ENCODE results near the gene KLHDC9.

KLHDC9 gene

DNA sequence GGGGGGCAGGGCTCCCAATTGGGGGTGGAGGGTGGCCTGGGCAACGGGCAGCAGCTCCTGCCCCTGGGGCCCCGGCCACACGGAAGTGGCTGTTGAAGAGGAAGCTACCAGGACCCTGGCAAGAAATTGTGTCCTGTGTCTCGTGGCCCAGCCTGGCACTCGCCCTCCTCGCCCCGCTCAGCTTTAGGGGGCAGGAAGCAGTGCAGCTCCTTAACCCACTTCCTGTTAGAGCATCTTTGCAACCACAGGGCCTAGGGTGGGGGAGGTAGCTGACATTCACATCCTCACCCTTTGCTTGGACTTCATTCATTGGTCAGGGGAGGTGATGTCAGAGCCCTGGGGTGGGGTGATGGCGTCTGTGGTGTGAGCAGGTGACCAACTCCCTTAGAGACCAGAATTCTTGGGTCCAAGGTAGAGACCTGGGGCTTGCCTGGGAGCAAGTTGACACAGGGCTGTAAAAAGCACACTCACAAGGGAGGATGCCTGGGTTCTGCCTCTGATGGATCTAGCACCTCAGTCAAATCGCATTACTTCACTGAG lies 28.4 kb upstream of the KLHDC9 start, which contains the start of gene ARHGAP30:
TSS of gene ARHGAP30 (minus strand) at position 161 of the 540 bp plus-strand sequence. CDS start 267 bp downstream, outside the sequence.
- TF ChIP-seq POLR2A (IDR thresholded peaks at IDR 0.05; ENCODE audit: low read length): peak; percentile 27
- no peak for TF ChIP-seq GATA1 (IDR thresholded peaks at IDR 0.05; ENCODE audit: low read depth, low read length)
- DNase-seq: no peak

GRCh38 chr1:161070761-161071160 lies 27.4 kb upstream of the KLHDC9 start:
- no peak for TF ChIP-seq GATA1 (IDR thresholded peaks at IDR 0.05; ENCODE audit: low read depth, low read length)
- TF ChIP-seq POLR2A (IDR thresholded peaks at IDR 0.05; ENCODE audit: low read length): no peak

GRCh38 chr1:161071886-161072371 lies 26.2 kb upstream of the KLHDC9 start:
- peak; percentile 64 to 74 for DNase-seq
- TF ChIP-seq POLR2A (IDR thresholded peaks at IDR 0.05; ENCODE audit: low read length): no peak
- TF ChIP-seq GATA1 (IDR thresholded peaks at IDR 0.05; ENCODE audit: low read depth, low read length): no peak

More at GRCh38 chr1:161070761-161071160, 27.4 kb upstream of the KLHDC9 start:
- no peak for DNase-seq

DNA sequence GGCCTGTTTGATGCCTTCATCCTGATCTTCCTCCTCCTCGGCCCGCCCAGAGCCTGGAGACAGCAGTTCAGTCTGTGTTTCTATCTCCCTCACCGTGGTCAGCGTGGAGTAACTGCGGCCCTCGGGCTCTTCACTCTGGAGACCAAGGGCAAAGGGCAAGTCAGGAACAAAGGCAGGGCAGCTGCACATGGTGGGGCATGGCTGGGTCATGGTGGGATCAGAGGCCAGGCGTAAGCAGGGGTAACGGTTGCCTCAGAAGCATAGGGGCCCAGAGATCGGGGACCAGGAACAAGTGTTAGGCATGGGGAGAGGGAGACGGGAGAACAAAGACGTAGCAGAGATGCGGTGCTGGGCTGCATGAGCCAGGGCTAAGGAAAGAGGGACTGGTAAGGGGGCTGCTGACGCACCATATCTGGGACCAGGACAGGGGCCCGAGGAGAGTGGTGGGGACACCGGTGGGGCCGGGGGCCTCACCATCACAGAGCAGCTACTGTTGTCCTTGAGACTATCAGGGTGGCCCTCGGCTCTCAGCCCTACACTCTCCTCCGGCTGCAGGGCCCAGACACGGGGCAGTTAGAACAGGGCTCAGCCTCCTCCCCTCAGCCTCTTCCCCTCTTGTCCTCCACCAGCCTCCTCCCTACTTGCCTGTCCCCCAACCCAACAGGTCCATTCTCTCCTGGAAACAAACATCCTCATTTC lies 25.3 kb upstream of the KLHDC9 start:
- DNase-seq: no peak
- TF ChIP-seq GATA1 (IDR thresholded peaks at IDR 0.05; ENCODE audit: low read depth, low read length) (no peak), POLR2A (IDR thresholded peaks at IDR 0.05; ENCODE audit: low read length) (no peak)

- no peak for TF ChIP-seq POLR2A (IDR thresholded peaks at IDR 0.05; ENCODE audit: low read length)
- TF ChIP-seq GATA1 (IDR thresholded peaks at IDR 0.05; ENCODE audit: low read depth, low read length): no peak
- DNase-seq: no peak
These were observed 24.6 kb upstream of the KLHDC9 start for GRCh38 chr1:161073474-161074121.

DNA sequence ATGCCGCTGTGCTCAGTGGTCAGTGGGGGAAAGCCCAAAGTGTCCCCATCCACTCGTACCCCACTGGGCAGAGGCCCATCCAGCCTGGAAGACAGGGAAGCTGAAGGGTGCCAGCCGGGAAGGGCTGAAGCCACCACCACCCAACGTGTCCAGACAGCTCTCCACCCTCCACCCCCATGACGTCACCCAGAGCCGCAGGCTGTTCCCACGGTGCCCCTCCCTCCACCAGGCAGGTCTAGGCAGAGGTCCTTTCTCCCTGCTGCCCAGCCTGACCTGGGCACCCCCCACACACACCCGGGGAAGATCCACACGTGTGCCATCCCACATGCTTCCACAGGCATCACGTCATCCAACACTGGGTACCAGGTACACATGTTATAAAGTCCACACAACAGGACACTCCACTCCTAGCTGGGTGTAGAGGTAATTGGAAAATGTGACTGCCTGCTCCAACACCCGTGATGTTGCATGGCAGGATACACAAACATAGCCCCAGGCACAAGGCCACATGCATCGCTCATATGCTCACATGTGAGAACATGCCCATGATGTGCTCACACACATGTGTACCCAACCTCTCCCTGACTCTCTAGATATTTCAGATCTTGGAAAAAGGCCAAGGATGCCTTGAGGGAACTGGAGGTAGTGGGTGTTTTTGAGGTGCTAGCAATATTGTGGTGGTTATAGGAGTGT lies 23.3 kb upstream of the KLHDC9 start:
- TF ChIP-seq GATA1 (IDR thresholded peaks at IDR 0.05; ENCODE audit: low read depth, low read length): no peak
- TF ChIP-seq POLR2A (IDR thresholded peaks at IDR 0.05; ENCODE audit: low read length): no peak
- DNase-seq: peak in 1 of 2 experiments; percentile 50

DNA sequence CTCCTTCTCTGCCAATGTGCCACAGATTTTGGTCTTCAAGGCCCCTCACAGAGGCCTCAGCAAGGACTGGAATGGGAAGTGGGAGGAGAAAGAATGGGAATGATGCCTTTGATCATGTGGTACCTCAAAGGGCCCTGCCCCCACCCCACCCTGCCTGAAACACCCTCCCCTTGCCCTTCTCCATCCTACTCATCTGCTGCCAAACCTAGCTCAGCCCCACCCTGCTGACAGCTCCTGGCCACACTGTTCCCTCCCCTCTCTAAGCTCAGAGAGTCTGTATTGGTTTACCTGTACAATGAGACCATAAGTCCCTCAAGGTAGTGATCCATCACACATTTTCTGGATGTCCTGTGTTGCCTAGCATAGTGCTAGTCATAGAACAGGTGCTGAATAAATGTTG lies 21.8 kb upstream of the KLHDC9 start:
- no peak for TF ChIP-seq POLR2A (IDR thresholded peaks at IDR 0.05; ENCODE audit: low read length)
- no peak for TF ChIP-seq GATA1 (IDR thresholded peaks at IDR 0.05; ENCODE audit: low read depth, low read length)
- DNase-seq: no peak

GRCh38 chr1:161077426-161077825 lies 20.7 kb upstream of the KLHDC9 start:
- TF ChIP-seq GATA1 (IDR thresholded peaks at IDR 0.05; ENCODE audit: low read depth, low read length) (no peak), POLR2A (IDR thresholded peaks at IDR 0.05; ENCODE audit: low read length) (no peak)
- no peak for DNase-seq

DNA sequence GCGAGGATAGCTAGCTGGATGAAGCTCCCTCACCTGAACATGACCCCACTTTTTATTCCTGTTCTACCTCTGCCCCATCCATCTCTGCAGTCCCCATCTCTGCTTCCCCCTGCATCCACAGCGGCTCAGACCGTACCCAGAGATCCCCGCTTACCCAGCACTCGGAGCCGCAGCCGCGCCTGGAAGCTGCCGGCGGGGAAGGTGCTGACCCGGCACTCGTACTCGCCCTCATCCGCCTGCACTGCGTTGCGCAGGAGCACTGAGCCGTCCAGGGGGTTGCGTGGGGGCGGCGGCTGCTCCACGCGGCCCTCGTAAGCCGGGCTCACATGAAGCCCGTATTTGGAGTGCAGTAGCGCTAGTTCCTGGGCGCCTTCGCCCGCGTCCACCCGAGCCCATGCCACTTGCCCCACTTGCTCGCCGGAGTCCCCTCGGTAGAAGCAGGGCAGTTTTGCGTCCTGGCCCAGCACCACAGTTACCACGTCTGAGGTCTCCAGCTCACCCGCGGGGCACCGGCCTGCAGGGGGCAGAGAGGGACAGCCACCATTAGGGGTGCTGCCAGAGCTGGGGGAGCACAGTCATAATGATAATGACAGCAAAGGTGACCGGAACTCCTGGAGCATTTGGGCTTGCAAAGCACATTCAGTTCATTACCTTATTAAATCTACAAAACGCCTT lies 18.6 kb upstream of the KLHDC9 start:
- TF ChIP-seq POLR2A (IDR thresholded peaks at IDR 0.05; ENCODE audit: low read length) (no peak), GATA1 (IDR thresholded peaks at IDR 0.05; ENCODE audit: low read depth, low read length) (no peak)
- no peak for DNase-seq

GRCh38 chr1:161080441-161081405 lies 17.4 kb upstream of the KLHDC9 start:
- DNase-seq: no peak
- TF ChIP-seq POLR2A (IDR thresholded peaks at IDR 0.05; ENCODE audit: low read length): no peak
- no peak for TF ChIP-seq GATA1 (IDR thresholded peaks at IDR 0.05; ENCODE audit: low read depth, low read length)

- no peak for DNase-seq
- TF ChIP-seq GATA1 (IDR thresholded peaks at IDR 0.05; ENCODE audit: low read depth, low read length) (no peak), POLR2A (IDR thresholded peaks at IDR 0.05; ENCODE audit: low read length) (no peak)
These were observed 16.6 kb upstream of the KLHDC9 start for GRCh38 chr1:161081519-161081918.

DNA sequence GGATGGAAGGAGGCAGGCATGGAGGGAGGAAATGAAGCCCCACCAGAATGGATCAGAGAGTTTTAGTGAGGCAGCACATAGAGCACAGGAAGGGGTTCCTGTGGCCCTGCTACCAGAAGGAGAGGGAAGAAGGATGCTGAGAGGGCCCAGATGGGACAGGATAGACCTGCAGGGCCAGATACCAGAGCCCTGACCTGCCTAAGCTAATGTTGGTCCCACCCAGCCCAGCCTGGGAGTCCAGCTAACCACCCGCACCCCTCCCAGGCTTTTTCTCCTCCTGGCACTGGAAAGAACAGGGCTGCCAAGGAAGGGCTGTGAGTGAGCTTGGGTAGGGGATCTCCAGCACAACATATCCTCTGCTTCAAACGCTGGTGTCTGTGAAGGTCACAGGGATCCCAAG lies 15.7 kb upstream of the KLHDC9 start:
- no peak for DNase-seq
- TF ChIP-seq POLR2A (IDR thresholded peaks at IDR 0.05; ENCODE audit: low read length) (no peak), GATA1 (IDR thresholded peaks at IDR 0.05; ENCODE audit: low read depth, low read length) (no peak)
